ENCODE measurements around the gene ARV1.
"Not testable (repeated sequence)": the region's sequence is repeated elsewhere in the genome, so short reads cannot be mapped to it uniquely, and the experiment has no call there.

Gene ARV1

GRCh38 chr1:230976825-230977747, 1.8 kb upstream of the ARV1 start:
- DNase-seq = no peak

- DNase-seq = peak; percentile 60
These were observed 968 bp upstream of the ARV1 start for GRCh38 chr1:230977761-230978490.

GRCh38 chr1:230979389-230979716, 459 bp downstream of the ARV1 start:
- DNase-seq = no peak

GRCh38 chr1:230979952-230980351, 1.1 kb downstream of the ARV1 start:
- no peak for DNase-seq

GRCh38 chr1:230982696-230983095, 3.8 kb downstream of the ARV1 start:
- no peak for DNase-seq

- no peak for DNase-seq
These were observed 4.9 kb downstream of the ARV1 start for GRCh38 chr1:230983811-230984210.

- not testable (repeated sequence) for DNase-seq
These were observed 6.0 kb downstream of the ARV1 start for GRCh38 chr1:230984622-230985515.

- no peak for DNase-seq
These were observed 6.8 kb downstream of the ARV1 start for GRCh38 chr1:230985711-230986110.

- DNase-seq = no peak
These were observed 8.1 kb downstream of the ARV1 start for GRCh38 chr1:230986976-230987375.

GRCh38 chr1:230987448-230987847, 8.6 kb downstream of the ARV1 start:
- DNase-seq = no peak

- peak; percentile 67 for DNase-seq
These were observed 13.3 kb downstream of the ARV1 start for GRCh38 chr1:230992100-230992774.

- DNase-seq = no peak
These were observed 16.0 kb downstream of the ARV1 start for GRCh38 chr1:230994860-230995259.

- DNase-seq = no peak
These were observed 21.3 kb downstream of the ARV1 start for GRCh38 chr1:231000201-231000600.

GRCh38 chr1:231000639-231001038, 21.7 kb downstream of the ARV1 start:
- no peak for DNase-seq

- DNase-seq = no peak
These were observed 23.0 kb downstream of the ARV1 start for GRCh38 chr1:231001892-231002291.

- not testable (repeated sequence) for DNase-seq
These were observed 28.6 kb downstream of the ARV1 start for GRCh38 chr1:231007535-231007934.

- DNase-seq = no peak
These were observed 32.5 kb downstream of the ARV1 start for GRCh38 chr1:231011360-231011759.

- no peak for DNase-seq
These were observed 33.1 kb downstream of the ARV1 start for GRCh38 chr1:231011963-231012362.

GRCh38 chr1:231013391-231014015, 34.6 kb downstream of the ARV1 start:
- no peak for DNase-seq

- DNase-seq = no peak
These were observed 37.3 kb downstream of the ARV1 start for GRCh38 chr1:231016234-231016633.

GRCh38 chr1:231016966-231017365, 38.1 kb downstream of the ARV1 start:
- DNase-seq = no peak

- DNase-seq = no peak
These were observed 40.8 kb downstream of the ARV1 start for GRCh38 chr1:231019711-231020110.
